Measurements from ENCODE around the gene GRK5.

DNA sequence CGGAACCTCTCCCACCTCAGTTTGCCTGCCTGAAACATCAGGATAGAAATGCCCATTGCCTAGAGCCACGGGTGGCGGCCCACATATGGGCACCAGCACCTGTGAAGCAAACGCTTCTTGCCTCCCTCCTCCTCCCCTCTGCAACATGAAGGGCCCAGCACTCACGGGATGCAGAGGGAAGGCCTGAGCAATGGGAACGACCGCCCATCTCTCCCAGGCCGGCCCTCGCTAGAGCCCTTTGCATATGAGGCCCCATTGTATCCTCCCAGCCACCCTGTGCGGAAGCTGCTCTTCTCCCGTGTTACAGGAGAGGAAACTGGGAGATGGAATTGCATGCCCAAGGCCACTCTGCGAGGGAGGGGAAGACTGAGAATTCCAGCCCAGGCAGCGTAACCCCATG is 246.9 kb downstream of the GRK5 start:
- TF ChIP-seq, protein P1, sequence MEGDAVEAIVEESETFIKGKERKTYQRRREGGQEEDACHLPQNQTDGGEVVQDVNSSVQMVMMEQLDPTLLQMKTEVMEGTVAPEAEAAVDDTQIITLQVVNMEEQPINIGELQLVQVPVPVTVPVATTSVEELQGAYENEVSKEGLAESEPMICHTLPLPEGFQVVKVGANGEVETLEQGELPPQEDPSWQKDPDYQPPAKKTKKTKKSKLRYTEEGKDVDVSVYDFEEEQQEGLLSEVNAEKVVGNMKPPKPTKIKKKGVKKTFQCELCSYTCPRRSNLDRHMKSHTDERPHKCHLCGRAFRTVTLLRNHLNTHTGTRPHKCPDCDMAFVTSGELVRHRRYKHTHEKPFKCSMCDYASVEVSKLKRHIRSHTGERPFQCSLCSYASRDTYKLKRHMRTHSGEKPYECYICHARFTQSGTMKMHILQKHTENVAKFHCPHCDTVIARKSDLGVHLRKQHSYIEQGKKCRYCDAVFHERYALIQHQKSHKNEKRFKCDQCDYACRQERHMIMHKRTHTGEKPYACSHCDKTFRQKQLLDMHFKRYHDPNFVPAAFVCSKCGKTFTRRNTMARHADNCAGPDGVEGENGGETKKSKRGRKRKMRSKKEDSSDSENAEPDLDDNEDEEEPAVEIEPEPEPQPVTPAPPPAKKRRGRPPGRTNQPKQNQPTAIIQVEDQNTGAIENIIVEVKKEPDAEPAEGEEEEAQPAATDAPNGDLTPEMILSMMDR (conservative IDR thresholded peaks at IDR 0.05): no peak
- no peak for TF ChIP-seq EZH2 (IDR thresholded peaks at IDR 0.05; ENCODE audit: low read depth)

Measured in PC-9 (cell line).